GM21526 (cell line): Measurements from ENCODE around the gene S100A2.
A peak's percentile ranks its signal among the peaks of the same experiment; 100 is the strongest.

Source experiments
- ATAC-seq: cut with Tn5 transposase; IDR thresholded peaks from one replicate; pipeline ENCODE4 v1.9.1; 2021; ENCODE audit warnings: moderate library complexity; ENCODE audit not compliant: unreplicated experiment, low FRiP score

Gene S100A2

GRCh38 chr1:153565529-153566374, at the start of gene S100A2:
TSS of gene S100A2 (minus strand) at chr1:153565844. CDS start at chr1:153563877, 1,967 bp downstream.
- ATAC-seq = no peak

- ATAC-seq = no peak
Measured at GRCh38 chr1:153615406-153615805, 49.8 kb upstream of the S100A2 start.

GRCh38 chr1:153614906-153615305, 49.3 kb upstream of the S100A2 start:
- ATAC-seq = no peak

- ATAC-seq = no peak
Measured at GRCh38 chr1:153614189-153614900, 48.7 kb upstream of the S100A2 start.

- ATAC-seq = no peak
Measured at GRCh38 chr1:153613406-153613805, 47.8 kb upstream of the S100A2 start.

- ATAC-seq = no peak
Measured at GRCh38 chr1:153612755-153613331, 47.2 kb upstream of the S100A2 start, which contains the start of gene S100A16. TSS of gene S100A16 (minus strand) at chr1:153613137. CDS start at chr1:153608151, 4,986 bp downstream.

- ATAC-seq = no peak
Measured at GRCh38 chr1:153612111-153612754, 46.6 kb upstream of the S100A2 start.

GRCh38 chr1:153611356-153611755, 45.7 kb upstream of the S100A2 start:
- ATAC-seq = no peak

GRCh38 chr1:153610811-153611301, 45.2 kb upstream of the S100A2 start:
- no peak for ATAC-seq

- ATAC-seq = no peak
Measured at GRCh38 chr1:153610334-153610733, 44.7 kb upstream of the S100A2 start.

- no peak for ATAC-seq
Measured at GRCh38 chr1:153609585-153609907, 43.9 kb upstream of the S100A2 start.

GRCh38 chr1:153608742-153609584, 43.3 kb upstream of the S100A2 start:
- no peak for ATAC-seq

GRCh38 chr1:153608089-153608682, 42.5 kb upstream of the S100A2 start:
- ATAC-seq = no peak

GRCh38 chr1:153607381-153607780, 41.7 kb upstream of the S100A2 start:
- no peak for ATAC-seq

- no peak for ATAC-seq
Measured at GRCh38 chr1:153606194-153606593, 40.5 kb upstream of the S100A2 start.

- ATAC-seq = no peak
Measured at GRCh38 chr1:153602749-153603148, 37.1 kb upstream of the S100A2 start.

GRCh38 chr1:153599847-153600246, 34.2 kb upstream of the S100A2 start:
- ATAC-seq = no peak

- ATAC-seq = peak; percentile 89
Measured at GRCh38 chr1:153598309-153599172, 32.9 kb upstream of the S100A2 start.

- no peak for ATAC-seq
Measured at GRCh38 chr1:153597206-153597605, 31.6 kb upstream of the S100A2 start.
